HG03039 (cell line): ENCODE measurements around the gene PTPRN2.

Experiments used
- ATAC-seq: cut with Tn5 transposase; IDR thresholded peaks from one replicate; pipeline ENCODE4 v1.9.1; 2021; ENCODE audit warnings: mild to moderate bottlenecking, moderate library complexity; ENCODE audit not compliant: unreplicated experiment

Gene PTPRN2

DNA sequence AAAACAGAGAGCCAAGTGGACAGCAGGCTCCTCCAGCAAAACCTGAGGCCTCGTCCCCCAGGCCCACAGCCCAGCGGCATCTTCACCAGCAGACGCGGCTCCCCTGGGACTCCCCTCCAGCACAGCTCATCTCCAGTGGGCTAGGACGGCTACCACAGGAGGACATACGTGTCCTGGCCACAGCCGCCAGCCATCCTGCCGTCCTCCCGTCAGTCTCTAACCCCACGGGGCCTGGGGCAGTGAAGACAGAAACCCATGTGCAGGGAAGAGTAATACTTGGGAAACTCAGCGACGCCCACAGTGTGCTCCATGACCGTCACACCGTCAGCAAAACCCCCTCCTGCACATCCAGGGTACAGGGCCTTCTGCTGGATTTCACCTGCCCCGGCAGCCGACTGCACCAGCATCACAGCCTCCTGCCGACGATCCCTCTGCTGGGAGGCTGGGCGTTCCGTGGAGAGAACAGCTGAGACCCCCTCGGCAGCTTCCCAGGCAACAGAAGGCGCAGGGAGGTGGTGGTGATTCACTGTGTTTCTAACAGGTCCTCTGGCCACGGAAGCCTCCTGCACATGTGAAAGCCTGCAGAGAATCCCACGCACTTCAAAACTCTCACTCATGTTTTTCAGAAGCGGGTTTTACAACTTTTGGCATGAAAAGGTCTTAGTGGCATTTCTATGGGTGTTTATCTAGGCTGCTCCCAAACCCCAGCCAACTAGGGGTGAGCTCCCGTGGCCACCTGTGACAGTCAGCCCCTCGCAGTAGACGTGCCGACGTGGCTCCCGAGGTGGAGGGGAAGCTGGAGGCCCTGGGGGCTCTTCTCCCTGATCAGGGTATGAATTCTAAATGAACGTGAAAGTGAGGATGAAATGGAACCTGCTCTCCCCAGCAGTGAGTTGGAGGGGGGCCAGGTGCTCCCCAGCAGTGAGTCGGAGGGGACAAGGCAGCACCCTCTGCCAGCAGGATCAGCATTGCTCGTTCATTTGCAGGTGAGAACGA, 513.5 kb downstream of the PTPRN2 start:
- ATAC-seq, result no peak

DNA sequence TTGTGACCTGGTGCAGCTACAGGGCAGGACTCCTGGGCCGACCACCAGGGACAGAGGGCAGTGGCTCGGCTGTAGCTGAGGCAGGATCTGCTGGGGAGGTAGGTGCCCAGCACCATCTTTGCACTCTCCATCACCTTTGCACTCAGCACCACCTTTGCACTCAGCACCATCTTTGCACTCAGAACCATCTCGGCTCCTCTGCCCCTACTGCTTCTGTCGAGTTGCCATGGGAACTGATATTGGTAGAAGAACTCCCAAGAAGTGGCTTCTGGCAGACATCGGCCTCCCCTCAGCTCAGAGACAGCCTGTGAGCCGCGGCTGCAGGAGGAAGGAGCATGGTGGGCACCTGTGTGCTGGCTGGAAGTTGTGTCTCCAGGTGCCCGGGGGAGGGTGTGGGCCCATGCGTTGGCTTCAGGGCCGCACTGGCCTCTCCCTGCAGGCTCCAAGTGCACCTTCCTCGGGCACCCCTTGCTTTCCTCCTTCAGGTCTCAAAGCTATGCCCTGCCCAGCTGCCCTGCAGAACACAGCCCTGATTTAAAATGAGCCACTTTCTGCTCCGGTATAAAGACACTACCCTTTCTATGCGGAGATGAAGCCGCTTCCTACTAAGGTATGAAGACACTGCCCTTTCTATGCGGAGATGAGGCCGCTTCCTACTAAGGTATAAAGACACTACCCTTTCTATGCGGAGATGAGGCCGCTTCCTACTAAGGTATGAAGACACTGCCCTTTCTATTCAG, 514.5 kb downstream of the PTPRN2 start:
- ATAC-seq, result no peak

DNA sequence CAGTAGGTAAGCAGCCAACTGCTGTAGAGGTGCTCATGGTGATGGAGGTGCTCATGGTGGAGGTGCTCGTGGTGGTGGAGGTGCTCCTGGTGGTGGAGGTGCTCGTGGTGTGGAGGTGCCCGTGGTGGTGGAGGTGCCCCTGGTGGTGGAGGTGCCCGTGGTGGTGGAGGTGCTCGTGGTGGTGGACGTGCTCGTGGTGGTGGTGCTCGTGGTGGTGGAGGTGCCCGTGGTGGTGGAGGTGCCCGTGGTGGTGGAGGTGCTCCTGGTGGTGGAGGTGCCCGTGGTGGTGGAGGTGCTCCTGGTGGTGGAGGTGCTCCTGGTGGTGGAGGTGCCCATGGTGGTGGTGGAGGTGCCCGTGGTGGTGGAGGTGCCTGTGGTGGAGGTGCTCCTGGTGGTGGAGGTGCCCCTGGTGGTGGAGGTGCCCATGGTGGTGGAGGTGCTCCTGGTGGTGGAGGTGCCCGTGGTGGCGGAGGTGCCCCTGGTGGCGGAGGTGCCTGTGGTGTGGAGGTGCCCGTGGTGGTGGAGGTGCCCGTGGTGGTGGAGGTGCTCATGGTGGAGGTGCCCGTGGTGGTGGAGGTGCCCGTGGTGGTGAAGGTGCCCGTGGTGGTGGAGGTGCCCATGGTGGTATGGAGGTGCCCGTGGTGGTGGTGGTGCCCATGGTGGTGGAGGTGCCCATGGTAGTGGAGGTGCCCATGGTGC, 517.3 kb downstream of the PTPRN2 start:
- ATAC-seq, result no peak

DNA sequence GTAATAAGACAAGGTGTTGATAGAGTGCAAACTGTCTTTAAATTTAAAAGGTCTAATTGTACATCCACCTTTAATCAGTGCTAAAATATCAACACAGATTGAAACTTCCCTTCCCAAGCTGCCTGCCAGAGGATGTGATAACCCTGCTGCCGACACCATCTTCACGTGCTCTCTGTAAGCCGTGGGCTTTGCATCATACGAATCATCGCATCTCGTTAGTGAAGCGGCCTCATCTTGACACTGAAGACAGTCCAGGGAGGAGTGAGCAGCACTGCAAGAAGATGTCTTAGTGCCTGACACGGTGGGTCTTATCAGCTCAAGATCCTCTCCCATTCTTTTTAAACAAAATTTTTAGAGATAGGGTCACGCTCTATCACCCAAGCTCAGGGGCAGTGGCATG, 518.8 kb downstream of the PTPRN2 start:
- ATAC-seq, result no peak

DNA sequence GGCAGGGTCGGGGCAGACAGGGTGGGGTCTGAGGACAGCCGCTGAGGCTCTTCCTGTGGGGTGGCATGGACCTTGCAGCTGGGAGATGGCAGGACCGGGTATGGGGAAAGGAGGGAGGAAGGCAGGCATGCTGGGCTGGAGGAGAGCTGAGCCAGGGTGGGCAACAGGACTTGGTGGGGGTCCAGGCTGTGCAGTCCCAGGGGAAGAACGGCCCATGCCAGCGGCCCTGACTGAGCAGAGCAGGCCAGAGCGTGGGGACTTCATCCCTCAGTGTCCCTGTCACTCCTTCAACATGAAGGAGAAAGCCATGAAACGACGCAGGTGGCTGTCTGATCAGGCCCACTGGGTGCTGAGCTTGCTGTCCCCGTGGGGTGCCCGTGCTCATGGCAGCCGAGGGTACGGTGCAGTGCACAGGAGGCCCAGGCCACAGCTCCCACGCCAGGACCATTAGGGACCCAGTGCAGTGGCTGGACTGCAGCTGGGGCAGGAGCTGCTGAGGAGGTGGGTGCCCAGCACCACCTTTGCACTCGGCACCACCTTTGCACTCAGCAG, 519.6 kb downstream of the PTPRN2 start:
- no peak for ATAC-seq

DNA sequence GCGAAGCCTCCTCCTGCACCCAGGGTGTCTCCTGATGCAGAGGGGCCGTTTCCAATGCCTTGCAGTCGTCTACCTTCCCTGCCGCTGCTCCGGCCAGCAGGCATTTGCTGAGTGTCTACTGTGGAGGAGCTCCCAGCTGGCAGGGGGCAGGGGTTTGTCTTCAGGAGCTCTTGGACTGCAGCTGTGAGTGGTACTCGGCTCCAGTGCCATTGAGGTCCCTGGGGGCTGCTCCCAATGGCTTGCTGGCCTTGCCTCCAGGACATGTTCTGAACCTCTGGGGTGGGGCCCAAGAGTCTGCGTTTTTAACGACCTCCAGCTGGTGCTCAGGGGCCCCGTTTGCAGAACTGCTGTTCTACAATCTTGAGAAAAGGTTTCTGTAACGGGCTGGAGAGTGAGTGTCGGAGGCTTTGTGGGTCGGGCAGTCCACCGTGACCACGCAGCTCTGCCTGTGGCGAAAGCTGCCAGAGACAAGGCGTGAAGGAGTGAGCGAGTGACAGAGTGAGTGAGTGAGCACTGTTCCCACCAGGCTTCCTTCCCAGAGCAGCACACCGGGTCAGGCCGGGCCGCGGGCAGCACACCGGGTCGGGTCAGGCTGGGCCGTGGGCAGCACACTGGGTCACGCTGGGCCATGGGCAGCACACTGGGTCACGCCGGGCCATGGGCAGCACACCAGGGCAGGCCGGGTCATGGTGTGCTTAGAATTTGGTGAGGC, 520.2 kb downstream of the PTPRN2 start:
- no peak for ATAC-seq

DNA sequence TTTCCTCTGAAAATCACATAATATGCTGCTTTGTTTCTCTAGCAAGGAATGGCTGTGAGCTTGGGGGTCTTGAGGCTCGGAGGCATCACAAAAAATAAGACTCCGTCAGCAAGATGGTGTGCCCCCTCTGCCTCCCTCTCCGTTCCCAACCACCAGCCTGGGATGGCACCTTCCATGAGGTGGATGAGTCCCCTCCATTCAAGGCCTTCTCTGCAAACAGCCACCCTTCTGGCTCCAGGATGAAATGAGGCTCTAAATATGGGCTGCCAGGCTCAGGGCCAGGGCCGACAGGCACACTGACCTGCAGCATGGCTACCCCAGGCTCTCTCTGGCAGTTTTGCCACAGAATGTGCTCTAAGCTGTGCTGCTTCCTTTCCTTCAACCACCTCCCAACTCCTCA, 521.5 kb downstream of the PTPRN2 start:
- ATAC-seq, result no peak

DNA sequence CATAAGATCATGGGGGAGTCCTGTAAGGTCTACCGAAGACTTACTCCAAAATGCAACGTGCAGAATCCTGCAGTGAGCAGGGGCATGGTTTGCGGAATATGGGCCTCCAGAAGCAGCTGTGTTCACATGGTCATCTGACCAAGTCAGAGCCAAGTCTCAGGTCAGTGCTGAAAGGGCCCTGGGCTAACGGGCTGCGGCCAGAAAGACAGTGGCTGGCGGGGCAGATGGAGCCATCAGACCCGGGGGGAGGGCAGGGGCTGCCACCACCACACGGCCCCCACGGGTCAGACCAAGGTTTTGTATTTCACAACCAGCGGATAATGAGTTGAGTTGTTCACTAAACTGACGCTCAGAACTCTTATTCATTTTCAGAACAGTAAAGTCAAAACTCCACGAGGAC, 522.3 kb downstream of the PTPRN2 start:
- ATAC-seq, result no peak

DNA sequence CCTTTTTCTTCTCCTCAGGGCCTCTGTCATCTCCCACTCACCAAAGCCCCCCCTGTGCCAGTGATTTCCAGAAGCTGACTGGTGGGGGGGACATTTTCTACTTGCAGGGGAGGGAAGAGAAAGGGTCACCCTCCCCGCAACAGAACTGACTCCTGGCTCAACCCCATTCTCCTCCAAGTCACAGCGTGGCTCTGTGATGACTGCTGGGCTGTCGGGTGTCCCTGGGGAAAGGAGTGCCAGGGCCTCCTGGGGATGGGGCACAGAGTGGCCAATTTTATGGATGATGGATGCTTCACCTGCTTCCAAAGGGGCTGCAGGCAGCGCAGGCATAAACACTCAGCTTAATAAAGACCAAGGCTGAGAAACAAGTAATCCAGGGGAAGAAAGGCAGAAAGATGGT, 523.0 kb downstream of the PTPRN2 start:
- ATAC-seq, result no peak

DNA sequence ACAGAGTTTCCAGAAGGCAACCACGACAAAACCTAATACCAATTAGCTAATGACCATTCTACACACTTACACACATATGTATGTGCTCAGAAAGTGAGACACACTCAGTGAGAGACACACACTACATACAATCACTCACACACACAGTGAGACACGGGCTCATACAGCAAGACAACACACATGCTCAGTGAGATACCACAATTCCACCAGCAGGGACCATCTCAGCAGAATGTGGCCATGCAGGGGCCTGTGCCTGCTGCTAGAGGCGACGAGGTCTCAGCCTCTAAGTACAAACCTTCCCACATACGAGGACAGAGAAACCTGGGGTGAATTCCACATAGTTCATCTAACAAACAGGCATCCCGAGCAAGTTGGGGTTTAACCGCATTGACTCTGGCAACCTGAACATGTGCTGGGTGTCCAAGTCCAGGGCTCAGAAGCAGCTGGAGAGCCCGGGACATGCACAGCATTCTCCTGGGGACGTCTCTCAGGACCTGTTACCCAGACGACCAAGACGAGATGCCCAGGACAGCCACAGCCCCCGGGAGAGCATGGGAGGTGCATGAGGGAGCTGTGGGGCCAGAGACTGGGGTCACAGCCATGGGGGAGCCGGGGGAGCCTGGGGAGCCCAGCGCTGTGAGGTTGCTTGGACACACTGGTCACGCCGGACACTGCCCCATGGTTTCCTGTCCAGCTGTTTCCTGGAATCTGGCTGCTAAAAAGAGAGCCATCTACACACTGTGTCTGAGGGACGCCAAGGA, 523.6 kb downstream of the PTPRN2 start:
- ATAC-seq, result no peak

DNA sequence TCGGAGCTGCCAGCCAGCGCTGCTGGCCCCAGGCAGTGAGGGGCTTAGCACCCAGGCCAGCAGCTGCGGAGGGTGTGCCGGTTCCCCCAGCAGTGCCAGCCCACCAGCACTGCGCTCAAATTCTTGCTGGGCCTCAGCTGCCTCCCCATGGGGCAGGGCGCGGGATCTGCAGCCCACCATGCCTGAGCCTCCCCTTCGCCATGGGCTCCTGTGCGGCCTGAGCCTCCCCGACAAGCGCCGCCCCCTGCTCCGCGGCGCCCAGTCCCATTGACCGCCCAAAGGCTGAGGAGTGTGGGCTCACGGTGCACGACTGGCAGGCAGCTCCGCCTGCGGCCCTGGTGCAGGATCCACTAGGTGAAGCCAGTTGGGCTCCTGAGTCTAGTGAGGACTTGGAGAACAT, 525.0 kb downstream of the PTPRN2 start:
- no peak for ATAC-seq

DNA sequence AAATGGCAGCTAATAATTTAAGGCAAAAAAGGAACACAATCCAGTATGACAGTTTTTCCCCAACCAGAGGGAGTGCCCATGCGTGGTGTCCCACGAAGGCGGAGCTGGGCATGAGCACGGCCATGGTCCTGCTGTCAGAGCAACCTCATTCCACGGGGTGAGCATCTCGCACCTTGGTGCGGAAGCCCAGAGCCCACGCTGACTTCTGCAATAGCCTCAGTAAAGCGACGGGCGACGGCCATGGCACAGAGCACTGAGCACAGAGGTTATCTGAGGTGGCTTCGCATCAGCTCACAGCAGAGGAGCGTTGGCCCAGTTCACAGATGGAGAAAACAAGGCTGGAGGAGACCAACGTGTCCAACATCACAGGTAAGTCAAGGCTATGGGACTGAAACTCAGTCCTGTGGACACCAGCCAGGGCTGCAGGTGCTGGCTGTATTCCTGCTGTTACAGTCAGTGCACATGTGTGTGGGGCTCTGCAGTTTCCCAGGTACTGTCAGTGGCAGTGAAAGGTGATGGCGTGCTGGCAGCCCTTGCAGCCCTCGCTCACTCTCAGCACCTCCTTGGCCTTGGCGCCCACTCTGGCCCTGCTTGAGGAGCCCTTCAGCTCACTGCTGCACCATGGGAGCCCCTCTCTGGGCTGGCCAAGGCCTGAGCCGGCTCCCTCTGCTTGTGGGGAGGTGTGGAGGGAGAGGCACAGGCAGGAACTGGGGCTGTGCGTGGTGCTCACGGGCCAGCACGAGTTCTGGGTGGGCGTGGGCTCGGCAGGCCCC, 525.6 kb downstream of the PTPRN2 start:
- ATAC-seq, result no peak

DNA sequence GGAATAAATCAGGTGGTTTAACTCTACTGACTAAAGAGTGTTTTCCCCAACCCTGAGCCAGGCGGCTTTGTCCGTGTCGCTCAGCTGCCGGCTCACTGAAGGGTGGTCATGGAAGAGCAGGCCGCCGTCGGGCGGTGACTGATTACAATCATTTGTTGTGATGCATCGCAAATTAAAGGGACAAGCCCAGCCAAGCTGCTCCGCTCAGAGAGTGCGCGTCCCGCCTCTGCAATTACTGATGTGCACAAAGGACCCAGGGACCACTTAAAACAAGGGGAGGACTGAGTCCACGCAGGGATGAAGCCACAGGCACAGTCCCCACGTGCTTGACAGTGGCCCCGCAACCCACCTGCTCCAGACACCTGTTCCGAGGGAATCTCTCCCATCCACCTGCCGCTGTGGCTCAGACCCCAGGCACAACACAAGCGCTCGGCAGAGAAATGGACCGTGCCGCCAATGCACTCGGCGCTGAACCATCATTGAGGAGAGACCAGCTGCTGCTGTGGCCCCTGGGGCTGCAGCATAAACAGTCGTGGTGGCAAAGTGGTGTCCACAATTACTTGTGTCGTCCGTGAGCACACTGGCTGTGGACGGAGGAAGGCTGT, 526.5 kb downstream of the PTPRN2 start:
- no peak for ATAC-seq

DNA sequence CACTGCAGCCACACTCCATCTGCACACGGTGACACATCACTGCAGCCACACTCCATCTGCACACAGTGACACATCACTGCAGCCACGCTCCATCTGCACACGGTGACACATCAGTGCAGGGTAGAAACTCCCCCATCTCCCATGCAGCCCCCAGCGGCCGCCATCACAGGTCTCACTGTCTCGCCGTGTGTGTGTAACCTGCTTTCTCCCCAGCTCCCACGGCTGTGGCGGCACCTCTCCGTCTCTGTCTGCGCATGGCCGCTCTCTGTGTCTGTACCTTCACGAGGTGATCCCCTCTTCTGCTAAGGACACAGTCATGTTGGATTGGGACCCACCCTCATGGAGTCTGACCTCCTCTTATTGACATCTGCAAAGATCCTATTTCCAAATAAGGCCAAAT, 527.4 kb downstream of the PTPRN2 start:
- ATAC-seq, result no peak

DNA sequence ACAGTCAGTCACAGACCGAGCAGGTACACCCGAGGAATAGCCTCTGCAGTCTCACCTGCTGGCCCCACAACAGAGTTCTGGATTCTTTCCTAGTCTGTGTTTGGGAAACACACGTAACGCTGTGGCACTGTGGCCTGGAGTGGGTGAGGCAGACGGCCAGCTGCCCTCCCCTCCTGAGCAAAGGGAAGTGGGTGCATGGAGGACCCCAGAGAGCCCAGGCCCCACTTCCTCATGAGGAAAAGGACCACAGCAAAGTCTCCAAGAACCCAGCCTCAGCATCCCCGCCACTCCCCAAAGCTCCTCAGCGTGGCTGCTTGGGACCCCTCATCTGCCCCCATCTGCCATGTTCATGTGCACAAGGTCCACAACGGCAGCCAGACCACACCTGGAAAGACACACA, 530.2 kb downstream of the PTPRN2 start:
- no peak for ATAC-seq

DNA sequence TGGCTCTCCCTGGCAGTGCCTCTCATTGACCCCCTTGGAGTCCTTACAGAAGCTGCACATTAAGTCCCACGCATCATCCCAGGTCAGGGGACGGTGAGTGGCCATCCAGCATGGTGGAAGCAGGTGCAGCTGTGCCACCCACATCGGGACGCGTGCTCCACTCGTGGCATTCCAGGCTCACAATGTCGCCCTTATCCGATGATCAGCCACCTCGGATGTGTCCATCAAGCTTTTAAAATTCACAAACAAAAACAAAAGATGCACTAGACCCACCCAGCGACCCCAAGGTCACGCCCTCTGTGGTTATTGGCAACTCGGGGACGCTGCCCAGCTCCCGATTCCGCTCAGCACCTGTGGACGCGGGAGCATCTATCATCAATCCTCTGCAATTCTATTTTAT, 530.9 kb downstream of the PTPRN2 start:
- no peak for ATAC-seq

DNA sequence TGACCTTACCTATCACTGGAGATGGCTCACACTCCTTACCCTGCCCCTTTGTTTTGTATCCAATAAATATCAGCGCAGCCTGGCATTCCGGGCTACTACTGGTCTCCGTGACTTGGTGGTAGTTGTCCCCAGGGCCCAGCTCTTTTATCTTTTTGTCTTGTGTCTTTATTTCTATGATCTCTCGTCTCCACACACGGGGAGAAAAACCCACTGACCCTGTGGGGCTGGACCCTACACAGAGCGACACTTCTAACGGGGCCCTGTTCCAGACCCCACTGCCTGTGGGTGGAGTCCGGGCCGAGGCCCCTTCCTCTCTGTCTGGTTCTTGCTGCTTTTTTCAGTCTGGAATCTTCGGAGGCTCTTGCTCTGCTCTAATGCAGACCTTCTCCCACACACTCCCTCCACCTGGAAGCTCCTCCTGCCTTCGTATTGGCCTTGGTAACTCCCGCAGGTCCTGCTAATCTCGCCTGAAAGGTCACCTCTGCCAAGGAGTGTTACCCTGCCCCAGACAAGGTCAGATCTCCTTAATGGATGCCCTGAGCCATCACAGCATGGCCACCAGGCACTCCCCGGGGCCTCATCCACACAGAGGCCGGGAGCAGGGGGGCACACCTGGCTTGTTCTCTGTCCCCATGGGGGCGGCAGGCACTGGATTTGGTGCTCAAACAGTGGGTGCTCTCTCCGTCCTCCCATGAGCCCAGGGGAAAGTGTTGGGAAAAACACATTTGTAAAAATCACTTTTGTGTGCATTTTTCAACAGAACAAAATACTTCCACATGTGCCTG, 531.7 kb downstream of the PTPRN2 start:
- ATAC-seq, result no peak

DNA sequence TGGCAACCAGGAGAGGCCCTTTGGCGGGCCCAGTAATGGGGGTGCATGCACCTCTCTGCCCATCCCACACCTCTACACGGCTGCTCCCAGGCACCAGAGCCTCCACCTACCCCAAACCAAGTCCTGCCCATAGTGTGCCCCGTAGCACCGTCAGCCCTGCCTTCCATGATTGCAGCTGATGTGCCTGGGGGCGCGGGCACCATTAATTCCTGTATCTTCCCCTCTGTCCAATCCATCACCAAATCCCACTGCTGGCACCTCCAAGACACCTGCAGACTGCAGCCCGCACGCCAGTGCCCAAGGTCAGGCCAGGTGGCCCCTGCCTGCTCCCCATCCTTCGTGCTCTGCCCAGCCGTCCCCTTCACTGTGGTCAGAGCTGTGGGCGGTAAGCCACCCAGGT, 533.0 kb downstream of the PTPRN2 start:
- no peak for ATAC-seq
